KG1 (cell line): ENCODE measurements around the gene LPXN.
"Not testable (repeated sequence)": the region's sequence is repeated elsewhere in the genome, so short reads cannot be mapped to it uniquely, and the experiment has no call there.

ENCODE experiments used
- DNase-seq: peaks from one replicate; lab custom pipeline; 2025; lab: John Stamatoyannopoulos, UW

LPXN gene

DNA sequence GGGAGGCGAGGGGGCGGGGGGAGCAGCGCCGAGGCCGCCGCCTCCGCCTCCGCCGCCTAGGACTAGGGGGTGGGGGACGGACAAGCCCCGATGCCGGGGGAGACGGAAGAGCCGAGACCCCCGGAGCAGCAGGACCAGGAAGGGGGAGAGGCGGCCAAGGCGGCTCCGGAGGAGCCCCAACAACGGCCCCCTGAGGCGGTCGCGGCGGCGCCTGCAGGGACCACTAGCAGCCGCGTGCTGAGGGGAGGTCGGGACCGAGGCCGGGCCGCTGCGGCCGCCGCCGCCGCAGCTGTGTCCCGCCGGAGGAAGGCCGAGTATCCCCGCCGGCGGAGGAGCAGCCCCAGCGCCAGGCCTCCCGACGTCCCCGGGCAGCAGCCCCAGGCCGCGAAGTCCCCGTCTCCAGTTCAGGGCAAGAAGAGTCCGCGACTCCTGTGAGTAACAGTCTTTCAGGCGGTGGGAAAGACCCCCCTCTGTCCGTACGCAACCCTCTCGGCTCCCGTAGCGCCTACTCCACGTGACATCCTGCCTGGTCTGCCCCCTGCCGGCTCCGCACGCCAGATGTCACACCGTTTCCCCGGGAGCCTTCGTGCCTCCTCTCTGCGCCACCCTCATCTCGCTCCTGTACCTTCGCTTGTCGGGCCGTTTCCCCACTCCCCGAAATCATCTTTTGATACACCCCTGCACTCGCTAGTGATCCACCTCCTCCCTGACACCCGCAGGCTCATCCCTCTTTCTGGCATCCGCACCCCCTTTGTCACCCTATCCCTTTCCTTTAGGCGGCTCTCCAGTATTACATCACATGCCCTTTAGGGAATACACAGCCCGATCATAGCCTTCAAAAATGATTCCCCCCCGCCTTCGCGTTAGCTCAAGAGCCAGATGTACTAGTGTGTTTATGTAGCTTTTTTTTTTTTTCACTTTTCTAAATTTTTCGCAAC lies 3.8 kb upstream of the LPXN start:
- DNase-seq, result peak; percentile 95

DNA sequence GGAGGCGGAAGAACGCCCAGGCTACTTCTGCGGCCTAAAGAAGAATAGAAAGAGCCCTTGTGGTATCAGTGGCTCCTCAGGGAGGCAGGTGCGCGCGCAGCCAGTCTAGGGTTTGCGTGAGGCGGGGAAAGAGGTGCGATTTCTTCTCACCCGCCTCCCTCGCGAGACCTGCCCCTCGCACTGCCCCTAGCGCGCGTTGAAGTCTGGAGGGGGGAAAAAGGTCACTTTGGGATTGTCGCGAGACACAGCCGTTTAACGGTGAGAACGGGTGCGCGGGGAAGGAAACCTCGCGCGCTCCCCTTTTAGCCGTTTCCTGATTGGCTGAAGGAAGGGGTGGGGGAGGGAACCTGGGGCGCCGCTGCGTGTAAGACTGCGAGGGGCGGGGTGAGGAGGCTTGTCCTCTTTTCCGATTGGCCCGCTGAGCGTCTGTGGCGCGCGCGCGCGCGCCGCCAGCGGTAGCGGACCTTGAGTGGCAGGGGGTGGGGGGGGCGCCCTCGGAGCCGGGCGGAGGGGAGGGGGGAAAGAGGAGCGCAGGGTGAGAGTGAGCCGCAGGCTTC lies 3.1 kb upstream of the LPXN start, which contains the start of gene ZFP91:
TSS of gene ZFP91 (plus strand) at position 429 of the 557 bp plus-strand sequence. CDS start 219 bp downstream, outside the sequence.
- peak; percentile 99 for DNase-seq

DNA sequence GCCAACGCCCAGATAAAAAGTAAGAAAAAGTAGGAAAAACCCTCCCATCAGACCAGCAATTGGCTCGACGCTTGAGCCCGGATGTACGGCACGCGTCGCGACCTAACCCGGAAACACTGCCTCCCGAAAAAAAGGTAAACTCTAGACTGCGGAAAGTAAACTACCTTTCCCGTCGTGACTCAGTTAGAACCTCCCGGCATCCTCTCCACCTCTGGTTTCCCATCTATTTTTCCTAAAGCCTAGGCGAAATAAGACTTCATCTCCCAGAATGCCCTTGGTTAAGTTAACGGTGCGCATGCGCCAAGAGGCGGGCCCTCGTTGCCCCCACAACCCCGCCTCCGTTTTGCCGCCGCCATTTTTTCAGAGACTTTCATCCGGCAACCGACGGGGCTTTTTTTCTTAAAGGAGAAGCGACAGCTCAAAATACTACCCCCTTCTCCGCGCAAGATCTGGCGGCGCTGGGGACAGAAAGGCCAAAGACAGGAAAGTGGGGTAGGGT lies 2.5 kb upstream of the LPXN start:
- peak; percentile 98 for DNase-seq

DNA sequence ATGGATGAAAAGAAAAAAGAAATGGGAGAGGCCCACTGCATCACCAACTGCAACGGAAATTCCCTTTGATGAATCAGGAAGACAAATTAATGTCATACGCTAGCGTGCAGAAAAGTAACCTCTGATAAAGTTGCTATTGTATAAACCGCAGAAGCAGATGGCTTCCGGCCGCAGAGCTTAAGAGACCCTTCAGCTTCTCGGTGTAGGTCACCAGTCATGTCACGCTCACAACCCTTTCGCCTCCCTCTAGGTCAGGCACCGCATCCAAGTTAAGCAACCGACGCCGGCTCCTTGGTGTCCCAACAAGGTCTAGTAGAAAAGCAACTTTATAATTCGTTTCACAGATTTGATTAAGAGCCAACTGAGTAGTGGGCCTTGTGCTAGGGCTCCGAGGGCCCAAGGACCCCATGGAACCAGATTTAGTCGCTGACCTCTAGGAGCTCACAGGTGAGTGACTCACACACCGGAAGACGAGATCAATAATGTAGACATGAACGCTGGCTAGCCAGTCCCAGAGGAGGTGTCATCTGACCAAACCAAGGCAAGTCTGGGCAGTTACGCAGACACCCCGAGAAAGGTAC lies 2.0 kb upstream of the LPXN start:
- DNase-seq, result peak; percentile 95

DNA sequence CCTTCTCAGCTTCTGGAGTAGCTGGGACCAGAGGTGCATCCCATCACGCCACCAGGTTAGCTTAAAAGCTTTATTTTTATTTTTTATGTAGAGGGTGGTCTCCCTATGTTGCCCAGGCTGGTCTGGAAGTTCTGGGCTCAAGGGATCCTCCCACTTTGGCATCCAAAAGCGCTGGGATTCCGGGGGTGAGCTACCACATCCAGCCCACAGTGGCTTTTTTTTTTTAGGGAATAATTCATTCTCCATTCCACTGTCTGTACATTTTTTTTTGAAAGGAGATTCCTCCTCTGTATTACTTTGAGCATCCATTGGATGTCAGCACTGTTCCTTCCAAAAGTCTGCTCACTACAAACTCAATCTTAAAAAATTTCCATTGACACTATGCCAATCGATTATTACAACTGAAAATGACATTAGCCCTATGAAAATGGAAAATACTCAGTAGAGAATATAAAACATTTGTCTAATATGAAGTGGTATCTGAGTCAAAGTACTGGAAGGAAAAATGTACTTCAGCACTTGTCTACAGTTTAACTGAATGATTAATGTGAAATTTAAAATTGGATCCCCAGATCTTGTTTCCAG lies 1.3 kb upstream of the LPXN start:
- no peak for DNase-seq

DNA sequence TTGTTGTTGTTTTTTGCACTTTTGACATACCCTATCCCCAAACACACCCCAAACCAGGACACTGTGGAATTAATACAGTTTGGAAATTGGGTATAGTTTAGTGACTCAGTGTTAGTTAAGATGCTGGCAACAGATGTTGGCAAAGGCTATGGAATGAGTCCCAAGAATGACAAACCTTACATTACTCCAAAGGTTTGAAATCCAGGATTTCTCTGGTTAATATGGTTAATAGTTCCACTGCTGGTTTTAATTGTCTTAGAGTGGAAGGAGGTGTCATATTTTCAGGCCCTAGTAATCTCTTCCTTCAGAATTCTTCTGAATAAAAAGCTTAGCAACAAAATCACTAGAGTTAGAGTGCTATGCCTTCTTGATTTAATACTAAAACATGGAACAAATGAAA lies 775 bp downstream of the LPXN start:
- no peak for DNase-seq

DNA sequence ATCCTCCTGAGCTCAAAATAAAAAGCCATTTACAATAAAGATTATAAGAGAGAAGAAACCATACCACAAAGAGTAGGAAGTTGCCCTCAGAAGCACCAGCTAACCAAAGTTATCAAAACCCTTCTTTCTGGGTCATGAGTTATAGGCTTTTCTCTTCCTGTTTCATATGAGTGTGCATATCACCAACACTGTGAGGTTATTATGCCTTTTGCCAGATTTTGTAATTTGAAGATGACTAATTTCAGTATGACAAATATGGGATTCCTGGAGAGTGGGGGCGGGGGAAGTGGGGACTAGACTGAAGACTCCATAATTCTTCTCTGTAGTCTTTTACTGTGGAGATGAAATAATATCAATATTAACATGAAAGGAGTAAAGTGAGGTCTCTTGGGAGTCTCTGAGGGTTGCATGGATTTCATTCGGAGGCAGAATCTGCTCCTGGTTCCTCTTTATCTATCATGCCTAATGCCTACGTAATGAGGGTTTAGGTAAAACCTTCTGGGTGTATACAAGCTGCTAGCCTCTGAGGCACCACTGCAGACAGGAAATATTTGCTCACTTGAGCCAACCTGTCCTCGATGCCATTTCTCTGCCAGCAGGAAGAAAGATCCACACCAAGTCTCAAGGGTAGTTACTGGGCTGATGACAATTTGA lies 2.1 kb downstream of the LPXN start:
- DNase-seq, result peak; percentile 58

DNA sequence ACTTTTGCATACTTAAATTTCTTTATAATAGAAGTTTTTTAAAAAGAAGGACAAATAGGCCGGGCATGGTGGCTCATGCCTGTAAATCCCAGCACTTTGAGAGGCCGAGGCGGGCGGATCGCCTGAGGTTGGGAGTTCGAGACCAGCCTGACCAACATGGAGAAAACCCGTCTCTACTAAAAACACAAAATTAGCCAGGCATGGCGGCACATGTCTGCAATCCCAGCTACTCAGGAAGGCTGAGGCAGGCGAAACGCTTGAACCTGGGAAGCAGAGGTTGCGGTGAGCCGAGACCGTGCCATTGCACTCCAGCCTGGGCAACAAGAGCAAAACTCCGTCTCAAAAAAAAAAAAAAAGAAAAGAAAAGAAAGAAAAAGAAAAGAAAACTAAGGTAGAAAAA lies 2.8 kb downstream of the LPXN start:
- DNase-seq, result not testable (repeated sequence)

DNA sequence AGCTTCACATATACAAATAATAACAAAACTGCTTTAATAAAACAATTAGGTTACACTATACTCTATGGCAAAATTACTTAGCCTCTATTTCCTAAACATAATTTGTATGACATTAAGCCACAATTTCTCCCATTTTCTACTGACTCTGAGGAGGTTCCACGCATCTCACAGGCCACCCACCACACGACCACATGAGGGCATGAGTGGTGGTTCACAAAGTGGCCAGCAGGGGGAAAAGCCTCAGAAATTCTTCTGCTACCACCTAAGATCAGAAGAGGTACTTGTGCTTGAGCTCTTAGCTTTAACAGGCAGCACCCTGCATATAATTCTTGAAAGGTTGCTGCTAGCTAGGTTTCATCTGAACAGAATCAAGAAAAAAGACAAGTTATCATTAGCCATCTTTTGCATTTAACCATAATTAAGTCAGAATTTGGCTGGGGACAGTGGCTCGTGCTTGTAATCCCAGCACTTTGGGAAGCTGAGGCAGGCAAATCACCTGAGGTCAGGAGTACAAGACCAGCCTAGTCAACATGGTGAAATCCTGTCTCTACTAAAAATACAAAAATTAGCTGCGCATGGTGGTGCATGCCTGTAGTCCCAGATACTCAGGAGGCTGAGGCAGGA lies 7.7 kb downstream of the LPXN start:
- peak; percentile 46 for DNase-seq

DNA sequence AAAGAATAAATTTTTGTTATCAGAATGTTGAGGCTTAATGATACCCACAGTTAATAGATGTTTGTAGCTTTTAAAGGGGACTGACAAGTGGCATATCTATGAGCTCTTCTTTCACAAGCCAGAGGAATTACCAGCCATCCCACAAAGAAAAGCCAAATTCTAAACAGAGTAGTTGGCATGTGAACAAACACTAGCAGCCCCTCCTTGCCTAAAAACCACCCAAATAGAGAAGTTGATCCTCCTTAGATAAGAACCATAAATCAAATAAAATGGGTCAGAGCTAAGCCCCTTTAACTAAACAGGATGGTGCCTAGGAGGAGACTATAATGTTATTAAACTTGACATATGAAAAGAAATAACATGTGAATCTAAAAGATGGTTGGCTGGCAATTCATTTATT lies 11.4 kb downstream of the LPXN start:
- DNase-seq, result no peak

DNA sequence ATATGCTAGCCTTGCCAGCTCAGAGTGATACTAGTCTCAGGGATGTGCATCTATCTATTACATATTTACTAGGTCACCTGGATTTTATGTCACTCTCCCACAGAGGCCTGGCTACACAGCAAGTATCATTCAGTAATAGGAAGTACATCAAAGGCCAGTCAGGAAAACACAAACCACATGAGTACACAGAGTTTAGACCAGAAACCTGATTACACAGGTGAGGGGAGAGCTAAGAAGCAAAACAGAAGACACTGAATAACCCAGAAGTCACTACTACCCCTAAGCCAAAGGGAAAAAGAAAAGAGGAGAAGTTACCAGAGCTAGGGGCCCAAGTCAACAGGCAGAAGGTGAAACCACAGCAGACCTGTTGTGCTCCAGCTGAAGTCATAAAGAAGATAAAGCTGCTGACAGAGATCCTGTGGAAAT lies 13.3 kb downstream of the LPXN start:
- no peak for DNase-seq

DNA sequence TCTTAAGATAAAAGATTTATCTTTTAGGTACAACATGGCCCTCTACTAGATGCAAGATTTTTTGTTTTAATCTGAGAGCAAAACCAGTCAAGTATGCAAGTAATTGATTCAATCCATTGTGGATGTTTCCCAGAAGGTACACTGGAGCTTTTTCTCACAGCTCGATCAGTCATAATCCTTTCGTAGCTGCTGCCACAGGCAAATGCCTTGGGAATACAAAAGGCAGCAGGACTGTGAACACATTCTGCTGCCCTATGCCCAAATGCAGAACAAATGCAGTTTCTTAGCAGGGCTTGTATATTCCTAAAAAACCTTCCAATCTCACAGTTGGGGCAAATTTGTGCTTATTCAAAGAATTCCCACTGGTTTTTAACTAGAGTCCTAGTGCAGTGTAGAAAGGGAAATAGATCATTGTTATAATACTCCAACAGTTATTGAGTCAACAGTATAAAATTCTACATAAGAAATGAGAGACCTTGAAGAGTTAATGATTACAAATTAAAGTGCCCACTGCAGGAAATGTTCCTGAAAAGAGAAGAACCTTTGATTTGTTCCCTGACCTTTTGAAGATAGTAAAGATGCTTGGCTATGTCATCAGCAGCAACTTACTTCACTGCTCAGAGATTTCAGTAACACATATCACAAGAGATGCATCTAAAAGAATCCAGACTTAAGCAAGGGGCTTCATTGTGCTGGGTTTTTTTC lies 14.1 kb downstream of the LPXN start:
- DNase-seq, result no peak

DNA sequence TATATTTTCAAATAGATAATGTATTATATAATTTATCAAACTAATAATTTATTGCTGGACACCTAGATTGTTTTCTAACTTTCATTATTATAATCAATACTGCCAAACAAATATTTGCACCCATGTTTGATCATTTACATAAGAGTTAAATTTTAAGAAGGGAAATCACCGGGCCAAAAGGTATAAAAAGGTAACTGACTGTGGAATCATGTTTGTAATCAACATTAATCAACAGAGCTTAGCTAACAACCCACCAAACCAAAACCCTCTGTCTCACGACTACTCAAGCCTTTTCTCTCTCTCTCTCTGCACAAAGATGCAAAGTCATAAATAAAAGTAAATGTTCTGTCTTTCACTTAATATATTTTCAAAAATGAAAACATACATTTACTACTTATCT lies 14.8 kb downstream of the LPXN start:
- DNase-seq, result no peak

DNA sequence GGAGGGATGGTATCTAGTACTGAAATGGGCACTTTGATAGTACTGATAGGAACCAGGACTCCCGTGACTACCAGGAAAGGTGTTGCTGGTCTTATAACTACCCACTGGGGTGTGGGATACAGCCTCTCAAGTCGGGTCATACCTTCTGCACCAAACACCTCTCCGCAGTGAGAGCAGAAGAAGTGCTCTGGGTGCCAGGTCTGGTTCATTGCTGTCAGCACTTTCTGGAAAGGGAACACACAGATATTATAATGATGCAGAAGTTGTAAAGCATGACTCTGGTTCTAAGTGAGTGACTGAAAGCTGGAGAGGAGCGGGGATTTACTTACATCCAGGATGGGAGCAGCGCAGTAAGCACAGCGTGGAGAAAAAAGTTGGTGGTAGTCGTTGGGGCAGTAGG lies 26.0 kb downstream of the LPXN start:
- no peak for DNase-seq

DNA sequence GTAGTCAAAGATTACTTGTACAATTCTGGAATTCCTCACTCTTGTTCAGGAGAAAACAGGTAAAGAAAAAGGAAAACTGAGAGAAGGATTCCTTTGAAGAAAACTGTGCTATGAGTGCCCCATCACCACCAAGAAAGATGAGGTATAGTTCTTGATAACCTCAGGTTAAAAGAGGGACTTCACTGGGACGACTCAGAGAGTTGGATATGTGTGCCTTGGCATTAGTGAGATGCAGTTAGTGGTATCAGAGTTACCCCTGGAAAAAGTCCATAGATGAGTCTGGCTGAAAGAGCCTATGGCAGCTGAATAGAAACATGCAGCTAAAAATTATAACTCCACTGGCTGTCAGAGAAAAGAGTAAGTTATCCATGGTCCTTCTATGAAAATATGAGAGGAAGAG lies 28.8 kb downstream of the LPXN start:
- no peak for DNase-seq

DNA sequence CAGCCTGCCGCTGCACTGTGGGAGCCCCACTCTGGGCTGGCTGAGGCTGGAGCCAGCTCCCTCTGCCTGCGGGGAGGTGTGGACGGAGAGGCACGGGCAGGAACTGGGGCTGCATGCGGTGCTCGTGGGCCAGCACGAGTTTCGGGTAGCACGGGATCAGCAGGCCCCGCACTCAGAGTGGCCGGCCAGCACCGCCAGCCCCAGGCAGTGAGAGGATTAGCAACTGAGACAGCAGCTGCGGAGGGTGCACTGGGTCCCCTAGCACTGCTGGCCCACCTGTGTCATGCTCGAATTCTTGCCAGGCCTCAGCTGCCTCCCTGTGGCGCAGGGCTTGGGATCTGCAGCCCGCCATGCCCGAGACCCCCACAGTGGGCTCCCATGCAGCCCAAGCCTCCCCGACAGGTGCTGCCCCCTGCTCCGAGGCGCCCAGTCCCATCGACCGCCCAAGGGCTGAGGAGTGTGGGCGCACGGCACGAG lies 43.8 kb downstream of the LPXN start:
- no peak for DNase-seq

DNA sequence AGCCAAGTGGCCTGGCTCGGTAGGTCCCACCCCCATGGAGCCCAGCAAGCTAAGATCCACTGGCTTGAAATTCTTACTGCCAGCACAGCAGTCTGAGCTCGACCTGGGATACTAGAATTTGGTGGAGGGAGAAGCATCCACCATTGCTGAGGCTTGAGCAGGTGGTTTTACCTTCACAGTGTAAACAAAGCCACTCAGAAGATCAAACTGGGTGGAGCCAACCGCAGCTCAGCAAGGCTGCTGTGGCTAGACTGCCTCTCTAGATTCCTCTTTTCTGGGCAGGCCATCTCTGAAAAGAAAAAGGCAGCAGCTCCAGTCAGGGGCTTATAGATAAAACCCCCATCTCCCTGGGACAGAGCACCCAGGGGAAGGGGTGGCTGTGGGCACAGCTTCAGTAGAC lies 45.4 kb downstream of the LPXN start:
- no peak for DNase-seq

DNA sequence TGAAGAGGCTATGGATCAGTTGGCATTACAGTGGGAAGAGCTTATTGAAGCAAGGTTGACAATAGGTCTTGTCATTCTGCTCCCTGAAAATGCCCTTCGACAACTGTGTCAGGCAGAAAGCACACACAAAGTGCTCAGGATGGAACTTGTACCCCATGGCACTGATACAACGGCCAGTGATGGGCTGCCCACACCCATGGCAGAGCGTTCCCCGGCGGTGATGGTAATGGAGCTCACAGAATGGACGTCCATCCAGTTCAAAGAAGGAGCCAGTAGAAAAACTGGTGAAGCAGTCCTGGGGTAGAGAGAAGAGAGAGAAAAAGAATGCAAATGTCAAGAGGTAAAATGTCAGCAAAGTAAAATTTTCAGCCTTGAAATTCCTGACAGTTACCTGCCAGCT lies 48.2 kb downstream of the LPXN start:
- DNase-seq, result no peak

DNA sequence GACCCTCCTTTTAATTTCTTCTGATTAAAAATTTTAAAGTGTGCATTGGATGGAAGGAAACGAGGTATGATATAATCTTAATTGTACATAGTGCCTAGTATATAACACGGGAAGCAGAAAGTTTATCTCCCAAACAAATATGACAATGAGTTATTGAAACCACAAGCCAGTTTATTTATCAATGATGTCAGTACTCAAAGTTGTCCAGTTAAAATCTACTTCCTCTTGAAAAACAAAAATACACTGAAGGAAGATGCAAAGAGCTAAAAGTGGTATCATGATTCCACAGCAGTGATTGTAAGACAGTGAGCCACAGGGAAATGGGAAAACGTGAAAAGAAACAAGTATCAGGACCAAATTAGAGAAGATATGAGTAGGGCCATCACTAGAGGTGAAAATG lies 48.9 kb downstream of the LPXN start:
- no peak for DNase-seq

DNA sequence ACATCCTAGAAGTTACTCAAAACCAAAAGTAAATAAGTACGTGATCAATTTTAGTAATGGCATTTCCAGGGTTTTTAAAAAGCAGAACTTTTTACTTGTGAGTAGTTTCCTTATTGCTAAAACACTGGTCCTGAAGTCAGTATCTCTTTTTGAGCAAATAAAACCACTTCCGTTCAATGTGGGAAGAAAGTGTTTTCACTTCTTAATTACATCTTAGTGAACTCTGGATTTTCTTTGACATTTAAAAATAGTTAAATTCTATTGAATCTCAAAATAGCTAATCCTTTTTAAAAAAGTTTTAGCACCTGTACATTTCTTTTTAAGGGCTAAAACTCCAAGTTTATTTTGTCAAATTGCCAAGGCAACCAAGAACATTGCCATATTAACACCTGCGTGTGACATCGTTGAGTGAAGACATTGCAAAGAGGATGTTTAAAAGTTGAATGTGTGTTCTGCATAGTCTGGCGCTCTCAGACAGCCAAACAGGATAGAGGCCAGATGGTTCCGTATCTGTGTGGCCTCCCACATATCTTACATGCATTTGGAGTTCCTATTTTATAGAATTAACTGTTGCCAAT lies 50.5 kb downstream of the LPXN start:
- peak; percentile 87 for DNase-seq
